ENCODE measurements around the gene CAPS. TPM values are rescaled to one million over a fixed set of nuclear protein-coding genes. Genes with fewer than 3 reads are reported as not detected.

CAPS gene
- total RNA-seq, 6 experiments from 2014 or later = 2.2 to 2.7 (median 2.3) TPM

DNA sequence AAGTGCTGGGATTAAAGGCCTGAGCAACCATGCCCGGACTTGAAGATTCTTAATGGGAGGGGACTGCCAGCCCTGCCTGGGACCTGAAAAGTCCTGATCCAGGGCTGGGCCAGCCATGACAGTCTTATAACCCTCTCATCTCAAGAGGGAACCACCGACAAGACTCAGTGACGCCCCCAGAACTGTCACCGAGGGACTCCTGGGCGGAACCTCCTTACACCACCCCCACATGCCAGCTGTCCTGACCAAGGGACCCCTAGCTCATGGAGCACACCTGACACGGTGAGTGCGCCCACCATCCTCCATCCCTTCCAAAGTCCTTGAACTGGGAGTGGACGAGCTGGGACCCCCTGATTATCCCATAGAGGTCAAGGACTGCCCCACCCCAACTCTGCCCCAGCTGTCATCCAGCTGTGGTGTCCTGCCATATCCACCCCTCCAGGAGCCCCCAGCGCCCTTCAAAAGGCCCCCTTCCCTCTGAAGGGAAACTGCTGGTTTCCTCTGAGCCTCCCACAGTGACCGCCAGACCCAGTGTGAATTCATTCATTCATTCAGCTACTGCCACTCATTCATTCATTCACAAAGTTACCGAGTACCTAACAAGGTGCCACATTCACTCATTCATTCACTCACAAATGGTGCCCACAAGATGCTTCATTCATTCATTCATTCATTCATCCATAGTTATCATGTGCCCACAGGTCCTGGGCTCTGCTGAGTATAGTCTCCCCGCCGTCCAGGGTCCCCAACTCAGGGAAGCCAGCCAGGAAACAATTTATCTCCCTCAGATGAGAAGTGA, 14.1 kb upstream of the CAPS start:
- Mint-ChIP-seq H3K27ac (peak overlapping the region; percentile 43; the same call in 1 of the 2 replicates), H3K4me3 (no peak overlapping the region)

DNA sequence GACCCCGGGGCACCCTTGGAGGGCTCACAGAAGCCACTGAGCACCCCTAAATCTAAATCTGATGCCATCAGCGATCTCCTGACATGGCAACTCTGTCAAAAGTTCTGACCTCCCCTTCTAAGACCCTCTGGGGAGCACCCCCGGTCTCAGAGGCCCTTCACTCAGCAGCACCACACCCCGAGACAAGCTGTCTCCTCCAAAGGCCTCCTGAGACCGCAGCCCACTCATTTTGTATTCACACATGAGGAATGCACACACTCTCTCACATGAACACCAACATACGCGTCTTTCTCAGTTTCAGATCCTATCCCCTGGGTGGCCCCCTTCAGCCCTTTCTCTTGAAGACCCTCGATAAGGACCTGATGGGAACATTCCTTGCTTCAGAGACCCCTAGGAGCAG, 13.1 kb upstream of the CAPS start:
- Mint-ChIP-seq H3K9me3 (no peaks in the 10 kb centered on the region), H3K36me3 (ENCODE audit: low read depth) (peaks cover 16% of the 10 kb centered on the region), H3K4me3 (no peak overlapping the region), H3K27ac (peak overlapping the region; percentile 26; the same call in 1 of the 2 replicates), H3K27me3 (ENCODE audit: insufficient read depth) (peaks cover 7% of the 10 kb centered on the region), H3K4me1 (ENCODE audit: low read depth) (peaks cover 12% of the 10 kb centered on the region)
- TF ChIP-seq, protein P1, sequence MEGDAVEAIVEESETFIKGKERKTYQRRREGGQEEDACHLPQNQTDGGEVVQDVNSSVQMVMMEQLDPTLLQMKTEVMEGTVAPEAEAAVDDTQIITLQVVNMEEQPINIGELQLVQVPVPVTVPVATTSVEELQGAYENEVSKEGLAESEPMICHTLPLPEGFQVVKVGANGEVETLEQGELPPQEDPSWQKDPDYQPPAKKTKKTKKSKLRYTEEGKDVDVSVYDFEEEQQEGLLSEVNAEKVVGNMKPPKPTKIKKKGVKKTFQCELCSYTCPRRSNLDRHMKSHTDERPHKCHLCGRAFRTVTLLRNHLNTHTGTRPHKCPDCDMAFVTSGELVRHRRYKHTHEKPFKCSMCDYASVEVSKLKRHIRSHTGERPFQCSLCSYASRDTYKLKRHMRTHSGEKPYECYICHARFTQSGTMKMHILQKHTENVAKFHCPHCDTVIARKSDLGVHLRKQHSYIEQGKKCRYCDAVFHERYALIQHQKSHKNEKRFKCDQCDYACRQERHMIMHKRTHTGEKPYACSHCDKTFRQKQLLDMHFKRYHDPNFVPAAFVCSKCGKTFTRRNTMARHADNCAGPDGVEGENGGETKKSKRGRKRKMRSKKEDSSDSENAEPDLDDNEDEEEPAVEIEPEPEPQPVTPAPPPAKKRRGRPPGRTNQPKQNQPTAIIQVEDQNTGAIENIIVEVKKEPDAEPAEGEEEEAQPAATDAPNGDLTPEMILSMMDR (IDR thresholded peaks at IDR 0.05) = no peak
- DNase-seq = no peak

More for the DNA sequence above, 14.1 kb upstream of the CAPS start:
- DNase-seq = no peak
- H3K4me1 Mint-ChIP-seq (ENCODE audit: low read depth) = peaks cover 12% of the 10 kb centered on the region
- H3K9me3 Mint-ChIP-seq = no peaks in the 10 kb centered on the region
- TF ChIP-seq, protein P1 (IDR thresholded peaks at IDR 0.05) = no peak
- peaks cover 7% of the 10 kb centered on the region for H3K27me3 Mint-ChIP-seq (ENCODE audit: insufficient read depth)
- peaks cover 16% of the 10 kb centered on the region for H3K36me3 Mint-ChIP-seq (ENCODE audit: low read depth)

DNA sequence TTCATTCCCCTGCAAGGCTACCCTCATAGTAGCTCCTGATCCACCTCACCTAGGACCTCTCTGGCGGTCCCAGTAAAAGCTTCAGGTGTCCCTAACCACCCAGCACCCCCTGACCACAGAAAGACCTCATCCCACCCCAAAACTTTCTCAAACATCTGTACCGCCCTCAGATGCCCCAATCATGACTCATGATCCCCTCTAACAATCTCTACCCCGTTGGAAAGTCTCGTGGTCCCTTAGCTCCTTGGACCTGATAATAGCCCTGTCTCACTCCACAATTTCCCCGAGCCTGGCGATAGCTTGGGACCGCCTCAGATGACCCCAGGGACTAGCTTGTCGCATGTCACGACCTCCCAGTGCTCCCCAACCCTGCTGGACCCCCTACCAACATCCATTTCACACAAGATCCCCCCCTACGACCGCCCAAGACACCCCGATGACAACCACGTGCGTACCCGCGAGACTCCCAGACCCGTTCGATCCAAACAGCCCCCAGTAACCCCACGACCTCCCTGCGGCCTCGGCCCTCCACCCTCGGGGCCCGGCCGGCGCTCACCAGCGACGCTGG, 10.9 kb upstream of the CAPS start:
- peak; percentile 32 for DNase-seq
- H3K4me3 Mint-ChIP-seq = peak overlapping the region; percentile 96
- H3K9me3 Mint-ChIP-seq = no peaks in the 10 kb centered on the region
- H3K27me3 Mint-ChIP-seq (ENCODE audit: insufficient read depth) = peaks cover 7% of the 10 kb centered on the region
- peaks cover 12% of the 10 kb centered on the region for H3K4me1 Mint-ChIP-seq (ENCODE audit: low read depth)
- H3K36me3 Mint-ChIP-seq (ENCODE audit: low read depth) = peaks cover 16% of the 10 kb centered on the region
- TF ChIP-seq, protein P1 (IDR thresholded peaks at IDR 0.05) = no peak
- peak overlapping the region; percentile 99 for H3K27ac Mint-ChIP-seq

DNA sequence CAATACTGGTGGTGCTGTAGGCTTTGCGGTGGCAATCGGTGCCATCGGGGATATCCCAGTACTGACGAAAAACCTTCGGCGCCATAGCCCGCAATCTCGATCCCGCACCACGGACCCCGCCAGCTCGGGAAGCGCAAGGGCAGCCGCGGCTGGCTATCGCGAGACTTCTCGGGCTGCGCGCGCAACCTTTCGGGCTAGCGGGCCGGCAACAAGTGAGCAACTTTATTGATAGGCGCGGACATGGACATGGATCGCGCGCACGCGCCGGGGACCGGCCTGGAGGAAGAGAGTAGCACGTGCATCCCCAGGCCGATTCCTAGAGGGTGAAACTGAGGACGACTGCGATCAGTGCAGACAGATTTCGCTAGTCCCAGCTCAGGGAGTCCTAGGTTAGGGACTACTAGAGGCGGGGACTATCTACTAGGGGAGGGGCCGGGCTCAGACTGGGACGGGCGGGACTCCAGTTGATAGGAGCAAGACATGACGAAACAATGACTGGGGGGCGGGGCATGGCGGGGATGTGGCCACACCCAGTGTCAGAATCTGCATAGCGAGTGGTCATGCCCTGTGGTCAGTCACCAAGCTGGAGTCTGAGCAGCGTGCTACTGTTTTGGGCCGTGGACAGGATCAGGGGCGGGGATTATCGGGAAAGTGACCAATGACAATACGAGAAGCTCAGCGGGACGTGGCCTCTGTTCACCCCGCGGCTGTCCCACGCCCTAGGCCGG, 10.3 kb upstream of the CAPS start, which contains the start of gene NDUFA11:
Gene NDUFA11 (minus strand): TSS at position 167 of the 728 bp plus-strand sequence. CDS start 82 bp downstream, at position 85.
- H3K9me3 Mint-ChIP-seq = no peaks in the 10 kb centered on the region
- peak; percentile 96 for DNase-seq

More for the DNA sequence above, 10.3 kb upstream of the CAPS start, which contains the start of gene NDUFA11:
- TF ChIP-seq, protein P1 (IDR thresholded peaks at IDR 0.05) = no peak
- H3K27me3 Mint-ChIP-seq (ENCODE audit: insufficient read depth) = peaks cover 7% of the 10 kb centered on the region
- H3K36me3 Mint-ChIP-seq (ENCODE audit: low read depth) = peaks cover 16% of the 10 kb centered on the region
- H3K4me3 Mint-ChIP-seq = peak within 1 kb of the TSS; percentile 96
- peak within 1 kb of the TSS; percentile 99 for H3K27ac Mint-ChIP-seq
- H3K4me1 Mint-ChIP-seq (ENCODE audit: low read depth) = peaks cover 12% of the 10 kb centered on the region

All from HFFc6 (cell line).